ENCODE measurements around the gene GRM2.
A peak's percentile ranks its signal among the peaks of the same experiment; 100 is the strongest.

Gene GRM2

DNA sequence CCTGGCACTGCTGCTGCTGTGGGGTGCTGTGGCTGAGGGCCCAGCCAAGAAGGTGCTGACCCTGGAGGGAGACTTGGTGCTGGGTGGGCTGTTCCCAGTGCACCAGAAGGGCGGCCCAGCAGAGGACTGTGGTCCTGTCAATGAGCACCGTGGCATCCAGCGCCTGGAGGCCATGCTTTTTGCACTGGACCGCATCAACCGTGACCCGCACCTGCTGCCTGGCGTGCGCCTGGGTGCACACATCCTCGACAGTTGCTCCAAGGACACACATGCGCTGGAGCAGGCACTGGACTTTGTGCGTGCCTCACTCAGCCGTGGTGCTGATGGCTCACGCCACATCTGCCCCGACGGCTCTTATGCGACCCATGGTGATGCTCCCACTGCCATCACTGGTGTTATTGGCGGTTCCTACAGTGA lies 2.1 kb downstream of the GRM2 start:
- no CpG with 5 or more reads among the region's 17 CpGs for WGBS (ENCODE audit: extremely low coverage, insufficient coverage, low lambda C conversion rate)
- Histone ChIP-seq H3K4ac (ENCODE audit: low read depth, low read length) (no peak overlapping the region), H3K18ac (ENCODE audit: low read length) (no peak overlapping the region), H3K27ac (ENCODE audit: low read depth, low read length) (no peak overlapping the region), H3K4me1 (ENCODE audit: control insufficient read depth, low read depth, low read length) (peaks cover 1% of the 10 kb centered on the region), H3K27me3 (ENCODE audit: insufficient read depth, low read length, poor library complexity) (peaks cover 7% of the 10 kb centered on the region), H3K9ac (ENCODE audit: low read length) (no peak overlapping the region), H4K8ac (ENCODE audit: low read depth, low read length) (no peak overlapping the region), H2AK5ac (ENCODE audit: low read length) (no peak overlapping the region), H3K36me3 (ENCODE audit: control insufficient read depth, insufficient read depth, low read length) (no peaks in the 10 kb centered on the region), H4K5ac (ENCODE audit: low read length) (no peak overlapping the region), H3K23ac (ENCODE audit: low read length) (no peak overlapping the region), H2BK5ac (ENCODE audit: low read length) (no peak overlapping the region), H3K79me2 (ENCODE audit: control insufficient read depth, insufficient read depth, low read length) (no peaks in the 10 kb centered on the region), H3K4me2 (ENCODE audit: low read length) (no peak overlapping the region), H2BK15ac (replicated peaks; ENCODE audit: low read depth) (no peak overlapping the region), H3K79me1 (ENCODE audit: low read length) (no peaks in the 10 kb centered on the region), H3K4me3 (ENCODE audit: low read length) (no peak overlapping the region), H2BK120ac (ENCODE audit: low read depth, low read length) (no peak overlapping the region), H3K56ac (ENCODE audit: low read length) (no peak overlapping the region)
- no peak for DNase-seq

DNA sequence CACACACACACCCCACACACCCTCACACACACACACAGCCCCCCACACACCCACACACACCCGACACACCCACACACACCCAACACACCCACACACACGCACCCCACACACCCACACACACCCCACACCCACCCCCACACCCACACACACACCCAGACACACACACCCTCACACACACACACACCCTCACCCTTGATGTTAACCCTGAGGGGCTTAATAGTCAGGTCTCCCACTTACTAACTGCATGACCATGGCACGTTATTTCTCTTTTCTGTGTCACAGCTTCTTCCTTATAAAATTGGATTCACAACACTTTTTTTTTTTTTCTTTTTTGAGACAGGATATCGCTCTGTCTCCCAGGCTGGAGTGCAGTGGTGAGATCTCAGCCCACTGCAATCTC lies 2.8 kb downstream of the GRM2 start:
- Histone ChIP-seq H2BK120ac (ENCODE audit: low read depth, low read length) (no peak overlapping the region), H3K9ac (ENCODE audit: low read length) (no peak overlapping the region), H2BK15ac (replicated peaks; ENCODE audit: low read depth) (no peak overlapping the region), H3K79me2 (ENCODE audit: control insufficient read depth, insufficient read depth, low read length) (no peaks in the 10 kb centered on the region), H2BK5ac (ENCODE audit: low read length) (no peak overlapping the region), H2AK5ac (ENCODE audit: low read length) (no peak overlapping the region), H3K27ac (ENCODE audit: low read depth, low read length) (no peak overlapping the region), H3K4me3 (ENCODE audit: low read length) (no peak overlapping the region), H3K23ac (ENCODE audit: low read length) (no peak overlapping the region), H3K4me2 (ENCODE audit: low read length) (no peak overlapping the region), H3K4me1 (ENCODE audit: control insufficient read depth, low read depth, low read length) (peaks cover 1% of the 10 kb centered on the region), H3K27me3 (ENCODE audit: insufficient read depth, low read length, poor library complexity) (peaks cover 7% of the 10 kb centered on the region), H4K5ac (ENCODE audit: low read length) (no peak overlapping the region), H3K18ac (ENCODE audit: low read length) (no peak overlapping the region), H4K8ac (ENCODE audit: low read depth, low read length) (no peak overlapping the region), H3K56ac (ENCODE audit: low read length) (no peak overlapping the region), H3K36me3 (ENCODE audit: control insufficient read depth, insufficient read depth, low read length) (no peaks in the 10 kb centered on the region), H3K4ac (ENCODE audit: low read depth, low read length) (no peak overlapping the region), H3K79me1 (ENCODE audit: low read length) (no peaks in the 10 kb centered on the region)
- DNase-seq, result no peak
- no CpG with 5 or more reads among the region's 4 CpGs for WGBS (ENCODE audit: extremely low coverage, insufficient coverage, low lambda C conversion rate)

DNA sequence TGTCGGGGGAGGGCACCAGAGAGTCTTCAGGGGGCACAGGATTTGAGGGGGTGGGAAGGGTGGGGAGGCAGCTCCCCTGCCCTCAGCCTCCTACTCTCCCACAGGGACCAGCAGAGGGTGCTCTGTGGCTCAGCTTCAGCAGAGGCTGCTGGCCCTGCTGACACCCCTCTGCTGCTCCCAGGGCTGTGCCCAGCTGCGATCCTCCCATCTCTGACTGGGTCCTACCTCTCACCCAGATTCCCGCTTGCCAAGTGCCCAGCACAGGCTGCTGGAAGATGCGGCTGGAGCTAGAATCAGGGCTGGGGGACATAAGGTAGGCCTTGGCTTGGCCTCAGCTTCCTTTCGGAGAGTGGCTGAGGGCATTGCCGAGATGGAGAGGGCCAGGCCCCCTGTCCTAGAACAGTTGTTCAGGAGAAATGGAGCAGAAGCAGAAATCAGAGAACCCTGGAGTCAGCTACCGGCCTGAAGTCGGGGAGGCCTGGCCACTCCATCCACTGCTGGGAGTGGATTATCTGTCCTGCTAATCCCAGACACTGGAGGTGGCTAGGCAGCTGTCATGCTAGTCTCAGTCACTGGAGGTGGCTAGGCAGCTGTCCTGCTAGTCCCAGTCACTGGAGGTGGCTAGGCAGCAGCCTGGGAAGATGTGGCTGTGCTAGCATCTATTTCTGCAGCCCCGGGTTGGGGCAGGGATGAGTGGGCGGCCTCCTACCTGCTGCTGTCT lies 3.9 kb downstream of the GRM2 start:
- H3K9ac ChIP-seq (ENCODE audit: low read length), result no peak overlapping the region
- no peak overlapping the region for H3K4ac ChIP-seq (ENCODE audit: low read depth, low read length)
- DNase-seq, result peak; percentile 58
- peaks cover 1% of the 10 kb centered on the region for H3K4me1 ChIP-seq (ENCODE audit: control insufficient read depth, low read depth, low read length)
- no peaks in the 10 kb centered on the region for H3K79me1 ChIP-seq (ENCODE audit: low read length)
- no peaks in the 10 kb centered on the region for H3K36me3 ChIP-seq (ENCODE audit: control insufficient read depth, insufficient read depth, low read length)
- no peak overlapping the region for H3K18ac ChIP-seq (ENCODE audit: low read length)
- no peaks in the 10 kb centered on the region for H3K79me2 ChIP-seq (ENCODE audit: control insufficient read depth, insufficient read depth, low read length)
- H3K4me3 ChIP-seq (ENCODE audit: low read length), result no peak overlapping the region
- H4K8ac ChIP-seq (ENCODE audit: low read depth, low read length), result no peak overlapping the region
- no peak overlapping the region for H4K5ac ChIP-seq (ENCODE audit: low read length)
- no peak overlapping the region for H3K56ac ChIP-seq (ENCODE audit: low read length)
- H2AK5ac ChIP-seq (ENCODE audit: low read length), result no peak overlapping the region
- H2BK120ac ChIP-seq (ENCODE audit: low read depth, low read length), result no peak overlapping the region
- H3K27ac ChIP-seq (ENCODE audit: low read depth, low read length), result no peak overlapping the region
- H2BK5ac ChIP-seq (ENCODE audit: low read length), result no peak overlapping the region
- H2BK15ac ChIP-seq (replicated peaks; ENCODE audit: low read depth), result no peak overlapping the region
- H3K23ac ChIP-seq (ENCODE audit: low read length), result no peak overlapping the region
- WGBS (ENCODE audit: extremely low coverage, insufficient coverage, low lambda C conversion rate), result no CpG with 5 or more reads among the region's 10 CpGs
- H3K27me3 ChIP-seq (ENCODE audit: insufficient read depth, low read length, poor library complexity), result peaks cover 7% of the 10 kb centered on the region
- no peak overlapping the region for H3K4me2 ChIP-seq (ENCODE audit: low read length)

DNA sequence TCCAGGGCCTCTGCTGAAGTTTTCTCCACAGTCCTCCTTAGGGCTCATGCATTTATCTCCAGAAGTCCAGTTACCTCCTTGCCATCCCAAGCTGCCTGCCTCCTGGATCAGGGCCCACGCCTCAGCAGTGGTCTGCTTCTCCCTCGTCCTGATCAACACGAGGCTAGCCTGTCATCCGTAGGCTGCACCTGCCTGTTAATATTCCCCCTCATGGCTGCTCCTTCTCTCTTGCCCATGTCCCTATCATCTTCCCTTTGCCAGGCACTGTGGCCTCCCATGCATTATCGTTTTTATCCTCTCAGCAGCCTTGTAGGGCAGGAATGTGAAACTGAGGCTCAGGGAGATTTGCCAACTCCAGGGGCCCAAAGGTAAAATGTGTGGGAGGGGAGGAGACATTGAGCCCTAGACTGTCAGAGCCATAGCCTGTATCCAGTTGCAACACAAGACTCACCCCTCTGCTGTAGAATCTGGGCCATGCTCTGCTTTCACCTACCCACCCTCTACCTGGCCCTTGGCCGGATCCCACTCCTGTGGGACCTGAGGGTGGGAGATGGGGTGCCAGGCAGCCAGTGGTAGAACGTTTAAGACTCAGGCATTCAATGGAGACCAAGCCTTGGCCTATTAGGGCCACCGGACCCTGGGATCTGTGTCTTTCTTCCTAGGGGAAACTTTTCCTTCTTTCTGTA lies 4.6 kb downstream of the GRM2 start:
- no peak overlapping the region for H3K4me3 ChIP-seq (ENCODE audit: low read length)

DNA sequence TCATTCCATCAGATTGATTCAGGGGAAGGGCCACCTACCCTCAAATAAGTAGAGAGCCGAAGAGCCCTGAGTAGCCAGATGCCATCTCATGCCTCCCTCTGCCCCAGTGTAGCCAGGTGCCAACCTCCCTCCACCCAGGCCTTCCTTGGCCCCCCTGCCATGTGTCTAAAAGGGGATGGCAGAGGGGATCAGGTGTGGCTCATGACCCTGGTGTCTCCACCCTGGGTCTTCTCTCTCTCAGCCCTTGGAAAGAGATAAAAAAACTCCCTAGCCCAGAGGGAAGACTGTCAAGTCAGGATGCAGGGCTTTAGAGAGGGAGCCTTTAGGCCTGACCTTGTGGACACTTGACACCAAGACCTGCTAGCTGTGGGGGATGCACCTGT lies 5.2 kb downstream of the GRM2 start:
- Histone ChIP-seq H3K27ac (ENCODE audit: low read depth, low read length) (no peak overlapping the region), H3K27me3 (ENCODE audit: insufficient read depth, low read length, poor library complexity) (peaks cover 7% of the 10 kb centered on the region), H4K5ac (ENCODE audit: low read length) (no peak overlapping the region), H3K79me2 (ENCODE audit: control insufficient read depth, insufficient read depth, low read length) (no peaks in the 10 kb centered on the region), H2BK120ac (ENCODE audit: low read depth, low read length) (no peak overlapping the region), H3K36me3 (ENCODE audit: control insufficient read depth, insufficient read depth, low read length) (no peaks in the 10 kb centered on the region), H2BK15ac (replicated peaks; ENCODE audit: low read depth) (no peak overlapping the region), H3K56ac (ENCODE audit: low read length) (no peak overlapping the region), H3K79me1 (ENCODE audit: low read length) (no peaks in the 10 kb centered on the region), H3K4me2 (ENCODE audit: low read length) (no peak overlapping the region), H3K4ac (ENCODE audit: low read depth, low read length) (no peak overlapping the region), H4K8ac (ENCODE audit: low read depth, low read length) (no peak overlapping the region), H3K9ac (ENCODE audit: low read length) (no peak overlapping the region), H2BK5ac (ENCODE audit: low read length) (no peak overlapping the region), H3K4me1 (ENCODE audit: control insufficient read depth, low read depth, low read length) (peaks cover 1% of the 10 kb centered on the region), H3K4me3 (ENCODE audit: low read length) (no peak overlapping the region), H3K23ac (ENCODE audit: low read length) (no peak overlapping the region), H2AK5ac (ENCODE audit: low read length) (no peak overlapping the region), H3K18ac (ENCODE audit: low read length) (no peak overlapping the region)
- DNase-seq, result no peak
- WGBS (ENCODE audit: extremely low coverage, insufficient coverage, low lambda C conversion rate), result no CpG with 5 or more reads among the region's 1 CpG

More for the DNA sequence above, 4.6 kb downstream of the GRM2 start:
- H3K4ac ChIP-seq (ENCODE audit: low read depth, low read length), result no peak overlapping the region
- no peaks in the 10 kb centered on the region for H3K79me1 ChIP-seq (ENCODE audit: low read length)
- no peak for DNase-seq
- H2BK120ac ChIP-seq (ENCODE audit: low read depth, low read length), result no peak overlapping the region
- no peaks in the 10 kb centered on the region for H3K79me2 ChIP-seq (ENCODE audit: control insufficient read depth, insufficient read depth, low read length)
- no CpG with 5 or more reads among the region's 8 CpGs for WGBS (ENCODE audit: extremely low coverage, insufficient coverage, low lambda C conversion rate)
- no peak overlapping the region for H2BK5ac ChIP-seq (ENCODE audit: low read length)
- H3K23ac ChIP-seq (ENCODE audit: low read length), result no peak overlapping the region
- H3K4me1 ChIP-seq (ENCODE audit: control insufficient read depth, low read depth, low read length), result peaks cover 1% of the 10 kb centered on the region
- H3K9ac ChIP-seq (ENCODE audit: low read length), result no peak overlapping the region
- H3K4me2 ChIP-seq (ENCODE audit: low read length), result no peak overlapping the region
- no peak overlapping the region for H2AK5ac ChIP-seq (ENCODE audit: low read length)
- no peak overlapping the region for H3K18ac ChIP-seq (ENCODE audit: low read length)
- H3K27ac ChIP-seq (ENCODE audit: low read depth, low read length), result no peak overlapping the region
- H2BK15ac ChIP-seq (replicated peaks; ENCODE audit: low read depth), result no peak overlapping the region
- H3K36me3 ChIP-seq (ENCODE audit: control insufficient read depth, insufficient read depth, low read length), result no peaks in the 10 kb centered on the region
- no peak overlapping the region for H3K56ac ChIP-seq (ENCODE audit: low read length)
- no peak overlapping the region for H4K5ac ChIP-seq (ENCODE audit: low read length)
- H3K27me3 ChIP-seq (ENCODE audit: insufficient read depth, low read length, poor library complexity), result peaks cover 7% of the 10 kb centered on the region
- H4K8ac ChIP-seq (ENCODE audit: low read depth, low read length), result no peak overlapping the region

Data from mesendoderm (in vitro differentiated cells).